Upper lobe of left lung (tissue), 6 donors: ENCODE results near the gene MGMT. TPM values are rescaled to one million over a fixed set of nuclear protein-coding genes. Genes with fewer than 3 reads are reported as not detected.

Source experiments
- ATAC-seq, 2 donors: fragments of 200-7000 bp; cut with Tn5 transposase; one replicate each; pipeline ENCODE4 v1.9.1; 2022; ENCODE audit warnings: mild to moderate bottlenecking in 2 of 2, moderate library complexity in 2 of 2; ENCODE audit not compliant: low FRiP score in 2 of 2
- DNase-seq, 2 donors: peaks; one replicate each; pipeline ENCODE4 v3.0.0-alpha.2; 2019 to 2020
- H3K27ac ChIP-seq, 4 donors: fragments of 200-600 bp; sonication (generic); one replicate each; pipeline ENCODE4 v1.5.1; 2016 to 2019
- H3K27me3 ChIP-seq, 4 donors: fragments of 200-600 bp; sonication (generic); one replicate each; pipeline ENCODE4 v1.5.1; 2017 to 2019
- H3K36me3 ChIP-seq, 4 donors: fragments of 200-600 bp; sonication (generic); one replicate each; pipeline ENCODE4 v1.5.1; 2016 to 2019
- H3K4me1 ChIP-seq, 4 donors: fragments of 200-600 bp; sonication (generic); one replicate each; pipeline ENCODE4 v1.5.1; 2018 to 2019
- H3K4me3 ChIP-seq, 4 donors: fragments of 200-600 bp; sonication (generic); one replicate each; pipeline ENCODE4 v1.5.1; 2017 to 2019; ENCODE audit warnings: mild to moderate bottlenecking in 2 of 4, moderate library complexity in 1 of 4
- H3K9me3 ChIP-seq, 4 donors: fragments of 200-600 bp; sonication (generic); one replicate each; pipeline ENCODE4 v1.5.1; 2018 to 2019
- CTCF ChIP-seq, 6 experiments: fragments of 450-650 bp in 4 of 6; fragments of 200-600 bp in 2 of 6; sonication (generic) in 2 of 6; IDR thresholded peaks; one replicate each; pipeline ENCODE4 v1.5.1; 2016 to 2019; ENCODE audit warnings: antibody characterized with exemption in 6 of 6
- EP300 ChIP-seq, 4 donors: sonication (generic); formaldehyde crosslinking; IDR thresholded peaks; one replicate each; pipeline ENCODE4 v1.5.1; 2017; ENCODE audit warnings: antibody characterized with exemption in 4 of 4, control low read depth in 2 of 4
- POLR2A ChIP-seq, 4 donors: fragments of 450-650 bp; IDR thresholded peaks; one replicate each; pipeline ENCODE4 v1.5.1; 2016 to 2017; ENCODE audit warnings: antibody characterized with exemption in 4 of 4, mild to moderate bottlenecking in 2 of 4
- POLR2AphosphoS5 ChIP-seq, 2 donors: sonication (generic); formaldehyde crosslinking; IDR thresholded peaks; one replicate each; pipeline ENCODE4 v1.5.1; 2017; ENCODE audit warnings: antibody characterized with exemption in 2 of 2
- WGBS, 2 donors: methylation state at CpG; one replicate each; pipeline ENCODE4 v1.1.5; 2017 to 2018; 5-methylcytosine and 5-hydroxymethylcytosine counted together
- total RNA-seq, 6 donors: library from RNA; depleted of rRNA in 4 of 6; stranded (reverse); fragments of >200 nt in 4 of 6; gene quantifications; one replicate each; pipeline versions ENCODE4 v1.1.0 to v1.2.1, GENCODE V29; 2016 to 2021
- donor health status: DM: no; HTN: no; CAD: no; lungs with moderate emphysema.
- donor health status: DM: no; HTN: yes; CAD: no; lungs with severe emphysema.

Gene MGMT
- total RNA-seq, 6 donors from 2014 or later: 20.9 to 44.0 (median 29.6) TPM

DNA sequence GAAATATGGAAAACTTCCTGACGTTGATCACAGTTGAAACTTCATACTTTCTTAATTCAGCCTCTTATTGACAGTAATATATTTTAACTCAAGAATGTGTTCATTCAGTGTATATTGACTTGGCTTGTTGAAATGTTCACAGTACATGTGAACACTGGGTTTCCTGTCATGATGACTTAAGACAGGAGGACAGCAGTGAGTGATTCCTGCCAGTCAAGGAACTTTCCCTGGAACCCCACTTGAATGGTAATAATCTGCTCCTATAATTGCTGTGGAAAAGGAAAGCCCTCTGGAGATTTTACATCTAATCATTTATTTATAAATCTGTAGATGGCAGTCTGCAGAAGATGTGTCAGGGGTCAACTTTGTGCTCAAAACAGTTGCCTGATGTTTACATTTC, 216.5 kb downstream of the MGMT start:
- Histone ChIP-seq H3K4me3 (no peak overlapping the region), H3K9me3 (no peaks in the 10 kb centered on the region), H3K27ac (no peak overlapping the region), H3K27me3 (no peaks in the 10 kb centered on the region), H3K4me1 (no peaks in the 10 kb centered on the region), H3K36me3 (no peaks in the 10 kb centered on the region)
- no peak for ATAC-seq
- WGBS, 2 donors: 90 to 94% methylated on average over 1 of the region's 1 CpG
- DNase-seq: no peak
- TF ChIP-seq POLR2AphosphoS5 (IDR thresholded peaks at IDR 0.05) (no peak), POLR2A (IDR thresholded peaks at IDR 0.05) (no peak), EP300 (IDR thresholded peaks at IDR 0.05) (no peak), CTCF (IDR thresholded peaks at IDR 0.05) (no peak)

GRCh38 chr10:129683920-129684319, 216.9 kb downstream of the MGMT start:
- ATAC-seq (no peak), DNase-seq (no peak)
- H3K27me3 ChIP-seq: no peaks in the 10 kb centered on the region
- no peak for TF ChIP-seq CTCF (IDR thresholded peaks at IDR 0.05)
- TF ChIP-seq POLR2AphosphoS5 (IDR thresholded peaks at IDR 0.05): no peak
- TF ChIP-seq POLR2A (IDR thresholded peaks at IDR 0.05): no peak
- TF ChIP-seq EP300 (IDR thresholded peaks at IDR 0.05): no peak
- H3K9me3 ChIP-seq: no peaks in the 10 kb centered on the region
- H3K36me3 ChIP-seq: no peaks in the 10 kb centered on the region
- no peaks in the 10 kb centered on the region for H3K4me1 ChIP-seq
- no peak overlapping the region for H3K27ac ChIP-seq
- WGBS, 2 donors: 87 to 96% methylated on average over 3 of the region's 3 CpGs
- no peak overlapping the region for H3K4me3 ChIP-seq

GRCh38 chr10:129685271-129685670, 218.2 kb downstream of the MGMT start:
- ATAC-seq: no peak
- Histone ChIP-seq H3K36me3 (no peaks in the 10 kb centered on the region), H3K27me3 (no peaks in the 10 kb centered on the region), H3K4me1 (no peaks in the 10 kb centered on the region), H3K4me3 (no peak overlapping the region), H3K27ac (no peak overlapping the region), H3K9me3 (no peaks in the 10 kb centered on the region)
- TF ChIP-seq EP300 (IDR thresholded peaks at IDR 0.05) (no peak), CTCF (IDR thresholded peaks at IDR 0.05) (no peak)
- WGBS, 2 donors: 86 to 89% methylated on average over 8 of the region's 8 CpGs
- DNase-seq: no peak

DNA sequence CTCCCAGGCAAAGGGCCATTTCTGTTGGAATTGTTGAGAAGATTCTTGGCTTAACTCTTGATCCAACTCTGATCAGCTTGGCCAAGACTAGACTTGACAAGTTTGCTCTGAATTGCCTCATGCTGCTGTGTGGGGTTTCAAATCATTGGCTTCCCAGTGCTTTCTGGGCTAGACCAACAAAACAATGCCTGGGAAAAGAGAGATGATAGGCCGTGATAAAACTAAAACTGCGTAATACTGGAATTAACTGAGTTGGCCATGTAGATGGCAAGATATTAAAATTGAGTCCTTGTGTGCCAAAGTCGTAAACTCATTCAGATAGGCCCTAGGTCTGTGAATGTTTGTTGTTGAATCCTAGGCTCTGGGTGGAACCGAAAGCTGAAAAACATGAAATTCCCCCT, 222.6 kb downstream of the MGMT start:
- Histone ChIP-seq H3K27ac (no peak overlapping the region), H3K9me3 (no peaks in the 10 kb centered on the region), H3K27me3 (no peaks in the 10 kb centered on the region), H3K36me3 (no peaks in the 10 kb centered on the region), H3K4me3 (no peak overlapping the region), H3K4me1 (no peaks in the 10 kb centered on the region)
- TF ChIP-seq POLR2AphosphoS5 (IDR thresholded peaks at IDR 0.05) (no peak), EP300 (IDR thresholded peaks at IDR 0.05) (no peak), CTCF (IDR thresholded peaks at IDR 0.05) (no peak), POLR2A (IDR thresholded peaks at IDR 0.05) (no peak)
- ATAC-seq: peak in 1 of 2 donors; percentile 76
- WGBS, 2 donors: 77 to 86% methylated on average over 4 of the region's 4 CpGs
- no peak for DNase-seq

- Histone ChIP-seq H3K27me3 (no peaks in the 10 kb centered on the region), H3K36me3 (no peaks in the 10 kb centered on the region), H3K9me3 (no peaks in the 10 kb centered on the region), H3K4me3 (no peak overlapping the region), H3K27ac (no peak overlapping the region), H3K4me1 (no peaks in the 10 kb centered on the region)
- 76 to 84% methylated on average over 8 of the region's 8 CpGs for WGBS, 2 donors
- DNase-seq: no peak
- ATAC-seq: peak in 1 of 2 donors; percentile 19
- TF ChIP-seq CTCF (IDR thresholded peaks at IDR 0.05) (no peak), POLR2A (IDR thresholded peaks at IDR 0.05) (no peak), EP300 (IDR thresholded peaks at IDR 0.05) (no peak), POLR2AphosphoS5 (IDR thresholded peaks at IDR 0.05) (no peak)
Measured at GRCh38 chr10:129690248-129691070, 223.4 kb downstream of the MGMT start.
